ENCODE results near the gene FDX1. TPM values are rescaled to one million over a fixed set of nuclear protein-coding genes. Genes with fewer than 3 reads are reported as not detected.

The FDX1 gene
- total RNA-seq, 1 experiment from 2014 or later = 9.9 TPM

GRCh38 chr11:110468121-110468520, 38.4 kb downstream of the FDX1 start (continued):
- TF ChIP-seq PRDM15 (CRISPR knock-in tag; IDR thresholded peaks at IDR 0.05) (no peak), IRF2 (CRISPR knock-in tag; IDR thresholded peaks at IDR 0.05; ENCODE audit: borderline replicate concordance, low read depth) (no peak), SMAD4 (CRISPR knock-in tag; IDR thresholded peaks at IDR 0.05) (no peak), KAT7 (CRISPR knock-in tag; IDR thresholded peaks at IDR 0.05; ENCODE audit: borderline replicate concordance) (no peak), EMX1 (CRISPR knock-in tag; IDR thresholded peaks at IDR 0.05) (no peak), MAX (CRISPR knock-in tag; IDR thresholded peaks at IDR 0.05) (no peak)

- ATAC-seq (no peak), DNase-seq (ENCODE audit: low spot score) (no peak)
- Mint-ChIP-seq H3K27ac (no peak overlapping the region), H3K9me3 (peaks cover 4% of the 10 kb centered on the region), H3K36me3 (peaks cover 3% of the 10 kb centered on the region; the same call in 1 of the 2 replicates), H3K4me1 (peaks cover 8% of the 10 kb centered on the region), H3K4me3 (no peak overlapping the region), H3K27me3 (ENCODE audit: low read depth) (no peaks in the 10 kb centered on the region)
- CTCF ChIA-PET = interaction anchor here (1.1 kb wide), 1 partner anchor 10 kb away, joined by 10 read pairs; no protein-coding TSS in a partner anchor
- POLR2A ChIA-PET = no interaction called here
- TF ChIP-seq E2F1 (CRISPR knock-in tag; IDR thresholded peaks at IDR 0.05) = no peak
- TF ChIP-seq NR3C1 (CRISPR knock-in tag; conservative IDR thresholded peaks at IDR 0.05; ENCODE audit: low read depth) = no peak
- TF ChIP-seq TP53 (CRISPR knock-in tag; IDR thresholded peaks at IDR 0.05) = no peak
- no peak for TF ChIP-seq ZNF425 (CRISPR knock-in tag; conservative IDR thresholded peaks at IDR 0.05)
- TF ChIP-seq TEAD1 (CRISPR knock-in tag; IDR thresholded peaks at IDR 0.05) = no peak
- TF ChIP-seq GRHL2 (CRISPR knock-in tag; IDR thresholded peaks at IDR 0.05; ENCODE audit: insufficient replicate concordance, severe bottlenecking) = no peak
- no peak for TF ChIP-seq NR2C2 (CRISPR knock-in tag; IDR thresholded peaks at IDR 0.05)
- no peak for TF ChIP-seq ZNF416 (CRISPR knock-in tag; IDR thresholded peaks at IDR 0.05)
- TF ChIP-seq RELA (CRISPR knock-in tag; IDR thresholded peaks at IDR 0.05; ENCODE audit: borderline replicate concordance) = no peak
- no peak for TF ChIP-seq ZNF138 (CRISPR knock-in tag; conservative IDR thresholded peaks at IDR 0.05)
- no peak for TF ChIP-seq ATF3 (CRISPR knock-in tag; conservative IDR thresholded peaks at IDR 0.05)
- no peak for TF ChIP-seq ZSCAN18 (CRISPR knock-in tag; IDR thresholded peaks at IDR 0.05)
- TF ChIP-seq ESRRA (CRISPR knock-in tag; IDR thresholded peaks at IDR 0.05; ENCODE audit: borderline replicate concordance) = no peak
- TF ChIP-seq CTCF (IDR thresholded peaks at IDR 0.05) = no peak
- TF ChIP-seq CREM (CRISPR knock-in tag; IDR thresholded peaks at IDR 0.05) = no peak
- no peak for TF ChIP-seq ATF6 (CRISPR knock-in tag; IDR thresholded peaks at IDR 0.05)
- no peak for TF ChIP-seq ELF4 (CRISPR knock-in tag; IDR thresholded peaks at IDR 0.05; ENCODE audit: low read depth)
These were observed 39.4 kb downstream of the FDX1 start for GRCh38 chr11:110469127-110469526.

Measured in WTC11 (cell line).